GM10847 (cell line): ENCODE measurements around the gene ZNF689.

Experiments used
- POLR2A ChIP-seq: IDR thresholded peaks from 2 replicates; pipeline ENCODE4 v1.6.1; 2011; ENCODE audit not compliant: insufficient read length; ENCODE audit errors: extremely low read depth

ZNF689 gene

GRCh38 chr16:30561089-30561816 lies 48.9 kb downstream of the ZNF689 start:
- no peak for TF ChIP-seq POLR2A

DNA sequence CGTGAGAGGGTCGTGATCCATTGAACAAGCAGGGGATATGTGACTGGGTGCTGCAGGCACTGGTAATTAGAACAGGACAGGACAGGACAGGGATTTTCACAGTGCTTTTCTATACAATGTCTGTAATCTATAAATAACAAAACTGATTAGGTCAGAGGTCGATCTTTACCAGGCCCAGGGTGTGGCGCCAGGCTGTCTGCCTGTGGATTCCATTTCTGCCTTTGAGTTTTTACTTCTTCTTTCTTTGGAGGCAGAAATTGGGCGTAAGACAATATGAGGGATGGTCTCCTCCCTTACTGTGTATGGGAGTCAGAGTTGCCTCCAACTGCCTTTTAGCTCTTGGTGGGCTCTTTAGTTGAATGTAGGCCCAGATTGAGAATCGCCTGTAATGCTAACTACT lies 50.5 kb downstream of the ZNF689 start:
- TF ChIP-seq POLR2A = no peak

DNA sequence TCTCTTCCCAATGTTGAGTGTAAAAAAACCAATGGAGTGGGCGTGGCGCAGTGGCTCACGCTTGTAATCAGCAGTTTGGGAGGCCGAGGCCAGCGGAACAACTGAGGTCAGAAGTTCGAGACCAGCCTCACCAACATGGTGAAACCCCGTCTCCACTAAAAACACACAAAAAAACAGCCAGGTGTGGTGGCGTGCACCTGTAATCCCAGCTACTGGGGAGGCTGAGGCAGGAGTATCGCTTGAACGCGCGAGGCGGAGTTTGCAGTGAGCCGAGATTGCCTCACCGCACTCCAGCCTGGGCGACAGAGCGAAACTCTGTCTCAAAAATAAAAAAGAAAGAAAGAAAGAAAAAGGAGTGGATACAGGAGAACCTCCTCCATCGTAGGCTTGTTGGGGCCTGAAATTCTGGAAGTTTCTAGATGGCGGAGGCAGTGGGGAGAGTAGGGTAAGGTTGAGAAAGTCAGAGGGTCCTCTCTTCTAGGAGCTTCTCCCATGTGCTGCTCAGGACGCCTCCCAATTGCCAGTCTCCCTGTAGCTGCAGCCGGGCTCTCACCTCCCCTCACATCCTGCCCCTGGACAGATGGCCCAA lies 51.3 kb downstream of the ZNF689 start:
- no peak for TF ChIP-seq POLR2A

DNA sequence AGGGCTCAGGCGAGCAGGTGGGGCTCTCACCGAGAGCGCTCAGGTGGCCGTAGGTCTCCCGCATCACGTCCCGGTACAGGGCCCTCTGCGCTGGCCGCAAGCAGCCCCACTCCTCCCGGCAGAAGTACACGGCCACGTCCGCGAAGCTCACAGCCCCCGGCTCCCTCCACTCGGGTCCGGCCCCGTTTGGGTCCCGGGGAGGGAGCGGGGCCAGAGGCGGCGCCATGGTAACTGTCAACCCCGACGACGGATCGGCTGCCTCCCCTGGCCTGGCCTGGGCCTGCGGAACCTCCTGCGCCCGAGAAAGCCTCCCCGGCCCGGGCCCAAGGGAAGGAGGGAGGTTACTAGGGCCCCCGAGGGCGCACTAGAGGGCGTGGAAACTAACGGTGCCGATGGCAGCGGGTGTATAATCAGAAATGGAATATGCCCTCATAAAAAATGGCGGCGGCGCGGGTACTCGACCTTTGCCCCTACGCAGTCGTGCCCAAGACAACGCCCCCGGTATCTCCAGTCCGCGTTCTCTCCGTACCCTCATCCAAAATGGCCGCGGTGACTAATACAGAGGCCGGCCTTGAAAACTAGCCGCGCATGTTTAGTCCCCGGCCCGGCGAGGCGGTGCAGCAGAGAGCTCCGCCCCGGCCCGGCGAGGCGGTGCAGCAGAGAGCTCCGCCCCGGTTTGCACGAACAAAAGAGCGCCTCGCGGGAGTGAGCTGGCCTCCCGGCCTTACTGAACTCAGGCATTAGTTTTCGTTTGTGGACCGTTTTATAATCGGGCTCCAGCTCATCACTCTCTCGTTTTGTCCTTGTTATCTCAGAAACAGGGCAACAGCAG lies 52.0 kb downstream of the ZNF689 start, which contains the start of gene ZNF764:
ZNF764 (minus strand) TSS at position 418 of the 832 bp plus-strand sequence; CDS start at position 226, 192 bp downstream.
- TF ChIP-seq POLR2A = peak; percentile 40

- TF ChIP-seq POLR2A = no peak
These were observed 52.6 kb downstream of the ZNF689 start for GRCh38 chr16:30557707-30557956.

DNA sequence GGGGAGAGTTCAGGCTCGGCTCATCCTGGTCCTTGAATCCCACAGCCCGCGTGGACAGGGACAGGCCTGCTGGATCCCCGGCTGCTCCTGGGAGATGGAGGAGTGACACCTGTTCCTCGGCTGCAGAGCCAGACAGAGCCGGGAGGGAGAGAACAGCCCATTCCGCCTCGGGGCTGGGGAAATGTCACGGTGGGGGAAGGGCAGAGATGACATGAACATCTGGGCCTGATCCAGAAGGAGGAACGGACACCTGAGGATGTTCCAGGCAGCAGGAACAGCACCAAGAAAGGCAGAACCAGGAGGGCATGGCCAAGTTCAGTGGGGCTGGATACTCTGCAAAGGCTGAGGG lies 54.1 kb downstream of the ZNF689 start:
- TF ChIP-seq POLR2A = no peak

DNA sequence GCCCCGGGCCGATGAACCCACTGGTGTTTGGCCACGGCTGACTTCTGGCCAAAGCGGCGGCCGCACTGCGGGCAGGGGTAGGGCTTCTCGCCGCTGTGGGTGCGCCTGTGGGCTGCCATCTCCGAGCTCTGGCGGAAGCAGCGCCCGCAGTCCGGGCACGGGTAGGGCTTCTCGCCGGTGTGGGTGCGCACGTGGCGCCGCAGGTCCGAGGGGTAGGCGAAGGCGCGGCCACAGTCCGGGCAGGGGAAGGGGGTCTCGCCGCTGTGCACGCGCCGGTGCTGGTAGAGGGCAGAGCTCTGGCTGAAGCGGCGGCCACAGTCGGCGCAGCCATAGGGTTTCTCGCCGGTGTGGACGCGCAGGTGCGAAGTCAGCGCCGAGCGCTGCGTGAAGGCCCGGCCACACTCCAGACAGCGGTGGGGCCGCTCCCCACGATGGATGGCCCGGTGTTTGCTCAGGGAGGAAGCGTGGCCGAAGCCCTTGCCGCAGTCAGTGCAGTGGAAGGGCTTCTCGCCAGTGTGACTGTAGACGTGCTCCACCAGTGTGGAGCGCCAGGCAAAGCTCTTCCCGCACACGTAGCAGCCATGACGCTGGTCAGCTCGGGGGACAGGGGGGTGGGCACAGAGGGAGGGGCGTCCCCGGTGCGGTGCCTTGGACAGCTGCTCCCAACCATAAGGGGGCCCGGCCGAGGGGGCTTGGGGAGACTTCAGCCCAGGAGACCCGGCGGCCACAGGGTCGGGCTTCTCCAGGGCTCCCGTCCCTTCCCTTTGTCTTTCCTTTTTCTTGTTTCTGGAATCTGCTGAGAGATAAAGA lies 54.7 kb downstream of the ZNF689 start:
- TF ChIP-seq POLR2A = no peak

DNA sequence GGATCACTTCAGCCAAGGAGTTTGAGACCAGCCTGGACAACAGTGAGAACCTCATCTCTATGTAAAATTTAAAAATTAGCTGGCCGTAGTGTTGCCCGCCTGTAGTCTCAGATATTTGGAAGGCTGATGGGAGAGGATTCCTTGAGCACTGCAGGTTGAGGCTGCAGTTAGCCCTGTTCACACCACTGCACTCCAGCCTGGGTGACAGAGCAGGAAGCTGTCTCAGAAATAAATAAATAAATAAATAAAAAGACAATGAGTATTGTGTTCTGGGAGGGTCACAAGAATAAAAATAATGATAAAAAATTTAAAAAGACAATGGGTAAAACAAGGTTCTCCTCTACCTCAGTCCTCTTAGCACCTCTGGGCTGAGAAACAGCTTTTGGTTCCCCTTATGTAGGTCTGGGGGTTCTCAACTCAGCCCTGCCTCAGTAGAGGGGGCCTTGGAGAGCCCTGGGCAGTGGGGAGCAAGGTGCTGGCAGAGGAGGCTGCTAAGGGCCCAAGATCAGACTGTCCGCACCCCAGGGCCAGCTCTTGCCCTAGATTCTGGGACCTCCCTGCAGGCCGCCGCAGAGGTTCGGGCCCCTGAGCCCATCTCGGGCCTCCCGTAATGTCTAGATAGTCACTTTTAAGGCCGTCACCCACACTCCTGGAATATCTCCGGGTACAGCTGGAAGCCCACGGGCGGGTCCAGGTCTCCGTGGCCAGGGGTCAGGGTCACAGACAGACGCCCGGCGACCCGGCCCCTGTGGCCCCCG lies 55.5 kb downstream of the ZNF689 start:
- no peak for TF ChIP-seq POLR2A

GRCh38 chr16:30553393-30553899 lies 56.7 kb downstream of the ZNF689 start:
- no peak for TF ChIP-seq POLR2A

DNA sequence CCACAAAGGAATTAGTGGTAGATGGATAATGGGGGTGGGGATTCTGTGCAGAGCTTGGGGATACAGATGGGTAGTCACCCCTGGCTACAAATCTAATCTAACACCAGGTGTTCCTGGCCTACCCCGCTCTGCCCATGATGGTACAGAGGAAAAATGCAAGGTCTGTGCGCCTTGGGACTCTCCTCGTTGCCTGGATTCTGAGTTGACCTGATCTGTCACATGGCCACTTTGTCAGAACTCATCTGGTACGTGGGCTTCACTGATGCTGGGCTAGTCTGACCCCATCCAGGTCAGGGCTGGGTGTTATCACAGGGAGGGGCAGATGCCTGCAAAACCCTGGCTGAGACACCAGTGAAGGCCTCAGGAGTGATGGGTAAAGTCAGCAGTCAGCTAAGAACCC lies 57.2 kb downstream of the ZNF689 start:
- TF ChIP-seq POLR2A = no peak
